Body of pancreas (tissue), 4 donors: ENCODE results near the gene CCDC141.

Source experiments
- POLR2A ChIP-seq, 3 donors: fragments of 450-650 bp; IDR thresholded peaks; one replicate each; pipeline ENCODE4 v1.6.1; 2016; ENCODE audit warnings: antibody characterized with exemption in 3 of 3, mild to moderate bottlenecking in 2 of 3
- TF ChIP-seq, protein P1 (sequence below), 7 experiments: fragments of 450-650 bp in 4 of 7; fragments of 200-600 bp in 3 of 7; sonication (generic) in 3 of 7; IDR thresholded peaks; one replicate each; pipeline ENCODE4 v1.5.1; 2016 to 2019; ENCODE audit warnings: antibody characterized with exemption in 7 of 7

DNA sequence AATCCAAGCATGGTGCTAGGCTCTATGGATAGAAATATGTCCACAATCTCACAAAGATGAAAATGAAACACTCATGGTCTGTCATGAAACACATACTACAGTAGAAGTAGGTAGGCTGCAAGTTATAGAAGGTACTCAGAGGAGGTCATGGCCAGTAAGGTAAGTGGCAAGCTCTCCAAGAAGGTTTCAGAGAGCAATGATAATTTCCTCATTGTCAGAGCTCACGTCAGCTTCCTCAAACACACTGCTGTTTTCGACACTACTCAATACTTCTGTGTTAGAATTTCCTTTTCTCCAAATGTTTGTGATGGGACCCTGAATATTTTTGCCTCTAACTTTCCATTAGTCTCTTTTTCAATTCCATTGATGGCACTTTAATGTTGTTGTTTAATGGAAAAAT lies 25.5 kb downstream of the CCDC141 start:
- TF ChIP-seq, protein P1, sequence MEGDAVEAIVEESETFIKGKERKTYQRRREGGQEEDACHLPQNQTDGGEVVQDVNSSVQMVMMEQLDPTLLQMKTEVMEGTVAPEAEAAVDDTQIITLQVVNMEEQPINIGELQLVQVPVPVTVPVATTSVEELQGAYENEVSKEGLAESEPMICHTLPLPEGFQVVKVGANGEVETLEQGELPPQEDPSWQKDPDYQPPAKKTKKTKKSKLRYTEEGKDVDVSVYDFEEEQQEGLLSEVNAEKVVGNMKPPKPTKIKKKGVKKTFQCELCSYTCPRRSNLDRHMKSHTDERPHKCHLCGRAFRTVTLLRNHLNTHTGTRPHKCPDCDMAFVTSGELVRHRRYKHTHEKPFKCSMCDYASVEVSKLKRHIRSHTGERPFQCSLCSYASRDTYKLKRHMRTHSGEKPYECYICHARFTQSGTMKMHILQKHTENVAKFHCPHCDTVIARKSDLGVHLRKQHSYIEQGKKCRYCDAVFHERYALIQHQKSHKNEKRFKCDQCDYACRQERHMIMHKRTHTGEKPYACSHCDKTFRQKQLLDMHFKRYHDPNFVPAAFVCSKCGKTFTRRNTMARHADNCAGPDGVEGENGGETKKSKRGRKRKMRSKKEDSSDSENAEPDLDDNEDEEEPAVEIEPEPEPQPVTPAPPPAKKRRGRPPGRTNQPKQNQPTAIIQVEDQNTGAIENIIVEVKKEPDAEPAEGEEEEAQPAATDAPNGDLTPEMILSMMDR (IDR thresholded peaks at IDR 0.05), result no peak
- TF ChIP-seq POLR2A (IDR thresholded peaks at IDR 0.05), result no peak
